NCI-H2227 (cell line): ENCODE data around the gene TPPP2.
"Not testable (repeated sequence)": the region's sequence is repeated elsewhere in the genome, so short reads cannot be mapped to it uniquely, and the experiment has no call there.

ENCODE experiments used
- DNase-seq: peaks from one replicate; lab custom pipeline; 2025; ENCODE audit not compliant: unreplicated experiment; lab: John Stamatoyannopoulos, UW

TPPP2 gene

GRCh38 chr14:21029917-21030316 is at the start of gene TPPP2:
Gene TPPP2 (plus strand): TSS chr14:21030217. CDS start chr14:21030582, 365 bp downstream.
- DNase-seq: no peak

GRCh38 chr14:20980906-20981305 is 49.1 kb upstream of the TPPP2 start:
- DNase-seq: no peak

- DNase-seq: no peak
Observed at GRCh38 chr14:20982646-20983369, 47.2 kb upstream of the TPPP2 start.

- DNase-seq: not testable (repeated sequence)
Observed at GRCh38 chr14:20985650-20986049, 44.4 kb upstream of the TPPP2 start.

- DNase-seq: no peak
Observed at GRCh38 chr14:20986811-20987210, 43.2 kb upstream of the TPPP2 start.

- DNase-seq: no peak
Observed at GRCh38 chr14:20988717-20989470, 41.1 kb upstream of the TPPP2 start.

- DNase-seq: no peak
Observed at GRCh38 chr14:20989471-20989786, 40.6 kb upstream of the TPPP2 start.

- DNase-seq: peak; percentile 96
Observed at GRCh38 chr14:20989787-20990600, 40.0 kb upstream of the TPPP2 start, which contains the start of gene METTL17. Gene METTL17 (plus strand): TSS chr14:20989980. CDS start chr14:20990003, 23 bp downstream.

GRCh38 chr14:20996521-20996920 is 33.5 kb upstream of the TPPP2 start:
- DNase-seq: no peak

- DNase-seq: no peak
Observed at GRCh38 chr14:20997115-20997514, 32.9 kb upstream of the TPPP2 start.

- no peak for DNase-seq
Observed at GRCh38 chr14:20997564-20997963, 32.5 kb upstream of the TPPP2 start.

- DNase-seq: no peak
Observed at GRCh38 chr14:20998139-20998538, 31.9 kb upstream of the TPPP2 start.

- peak; percentile 13 for DNase-seq
Observed at GRCh38 chr14:20998674-20999366, 31.2 kb upstream of the TPPP2 start, which contains the start of gene SLC39A2. Gene SLC39A2 (plus strand): TSS chr14:20999293. CDS start chr14:20999447, 154 bp downstream.

- DNase-seq: no peak
Observed at GRCh38 chr14:20999591-20999990, 30.4 kb upstream of the TPPP2 start.

GRCh38 chr14:21001218-21001617 is 28.8 kb upstream of the TPPP2 start:
- DNase-seq: no peak

GRCh38 chr14:21003788-21004346 is 26.1 kb upstream of the TPPP2 start:
- no peak for DNase-seq

GRCh38 chr14:21009721-21010120 is 20.3 kb upstream of the TPPP2 start:
- DNase-seq: not testable (repeated sequence)

- DNase-seq: no peak
Observed at GRCh38 chr14:21011136-21011535, 18.9 kb upstream of the TPPP2 start.

GRCh38 chr14:21014761-21015190 is 15.2 kb upstream of the TPPP2 start:
- DNase-seq: peak; percentile 90

- DNase-seq: no peak
Observed at GRCh38 chr14:21015312-21015711, 14.7 kb upstream of the TPPP2 start.
